Measurements from ENCODE around the gene HRH3.

GRCh38 chr20:62170536-62170935 is 49.5 kb downstream of the HRH3 start:
- TF ChIP-seq CTCF (IDR thresholded peaks at IDR 0.05 in 4 of 5, conservative IDR thresholded peaks at IDR 0.05 in 1 of 5) = no peak
- TF ChIP-seq POLR2A (IDR thresholded peaks at IDR 0.05) = no peak

Measured in gastrocnemius medialis (tissue), 4 donors.